Measurements from ENCODE around the gene PHACTR1.

Gene PHACTR1

DNA sequence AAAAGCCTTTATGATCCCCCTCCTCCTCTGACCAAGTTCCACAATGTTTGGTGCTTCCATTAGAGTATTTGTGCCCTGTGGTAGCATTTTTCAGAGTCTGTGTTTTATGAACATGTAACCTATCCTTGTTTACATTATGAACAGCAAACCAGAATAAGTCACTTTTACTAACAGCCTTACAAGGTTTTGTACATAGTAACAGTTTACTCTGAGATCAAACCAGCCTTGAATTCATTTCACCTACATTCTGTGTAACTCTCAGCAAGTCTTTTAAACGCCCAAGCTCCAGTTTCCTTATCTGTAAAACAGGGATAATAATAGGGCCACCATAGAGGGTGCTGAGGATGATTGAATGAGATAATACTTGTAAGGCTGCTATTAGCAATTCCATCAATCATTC is 175.0 kb downstream of the PHACTR1 start:
- in situ Hi-C loops (cut with MboI; ENCODE audit: low sequenced_read_pairs), result no loop called here

DNA sequence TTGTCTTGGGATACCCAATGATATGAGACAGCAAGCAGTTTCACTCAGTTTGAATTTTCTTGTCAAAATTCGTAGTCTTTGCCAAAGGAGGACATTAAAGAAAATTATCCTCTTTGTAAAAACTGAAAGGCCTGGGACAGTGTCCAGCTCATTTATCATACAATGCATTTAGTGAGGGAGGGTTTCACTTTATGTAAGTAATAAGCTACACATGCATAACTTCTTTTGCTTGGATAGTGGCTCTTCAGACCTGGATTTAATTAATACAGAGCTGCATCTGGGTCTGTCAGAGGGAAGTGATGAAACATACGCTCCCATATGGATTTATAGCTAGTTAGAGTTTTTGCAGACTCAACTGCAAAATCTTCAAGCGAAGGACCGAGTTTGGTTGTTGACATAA is 175.6 kb downstream of the PHACTR1 start:
- in situ Hi-C loops (cut with MboI; ENCODE audit: low sequenced_read_pairs), result no loop called here

DNA sequence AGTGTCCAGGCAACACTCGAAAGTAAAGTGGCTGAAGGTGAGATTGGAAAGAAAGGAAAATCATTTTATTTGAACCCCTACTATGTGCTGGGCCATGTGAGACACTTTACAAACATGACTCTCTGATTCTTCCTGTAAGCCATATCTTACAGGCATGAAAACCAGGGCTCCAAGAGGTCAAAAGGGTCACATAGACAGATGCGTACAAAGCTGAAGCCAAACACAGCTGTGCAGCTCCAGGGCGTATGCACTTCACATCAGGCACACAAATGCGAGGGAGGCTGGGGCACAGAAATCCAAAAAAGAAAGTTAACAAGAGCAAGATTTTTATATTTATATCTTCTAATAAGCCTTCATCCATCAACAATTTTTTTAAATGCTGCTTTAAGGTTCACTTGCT is 176.5 kb downstream of the PHACTR1 start:
- in situ Hi-C loops (cut with MboI; ENCODE audit: low sequenced_read_pairs), result no loop called here

DNA sequence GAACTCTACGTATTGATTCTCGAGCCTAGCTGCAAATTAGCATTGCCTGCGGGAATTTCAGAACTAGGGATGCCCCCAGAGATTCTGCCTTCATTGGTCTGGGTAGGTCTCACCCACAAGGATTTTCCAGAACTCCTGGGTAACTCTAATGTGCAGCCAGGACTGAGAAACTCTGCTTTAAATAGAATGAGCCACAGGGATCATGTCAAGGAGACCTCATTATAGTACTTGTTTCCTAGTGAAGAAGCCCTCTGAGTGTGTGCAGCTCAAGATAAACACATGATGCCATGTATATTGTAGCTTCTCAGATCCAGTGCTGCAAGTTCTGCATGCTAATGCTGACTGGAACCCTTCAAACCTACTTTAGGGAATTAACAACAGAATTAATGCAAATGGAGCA is 179.2 kb downstream of the PHACTR1 start:
- in situ Hi-C loops (cut with MboI; ENCODE audit: low sequenced_read_pairs), result no loop called here

DNA sequence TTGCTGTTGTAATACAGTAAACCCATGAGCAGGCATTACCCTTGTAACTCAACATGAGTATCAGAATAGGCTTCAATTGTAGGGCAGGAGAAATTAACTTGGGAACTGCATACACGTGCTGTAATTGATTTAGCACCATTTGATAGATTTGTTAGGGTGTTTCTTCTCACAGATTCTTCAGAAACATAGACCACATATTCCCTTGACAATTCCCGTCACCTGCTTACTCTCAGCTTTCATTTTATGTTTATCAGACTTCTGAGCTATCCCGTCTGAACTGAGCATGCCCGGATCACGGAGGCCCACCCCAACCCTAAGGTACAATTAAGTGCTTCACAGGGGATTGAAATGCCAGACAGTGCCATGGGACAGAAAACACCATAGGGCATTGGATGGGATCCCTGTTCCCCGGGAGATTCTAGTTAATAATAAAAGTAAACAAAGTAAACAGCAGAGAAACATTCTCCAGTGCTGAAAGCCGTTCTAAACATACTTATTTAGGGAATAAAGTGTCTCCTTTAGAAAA is 179.7 kb downstream of the PHACTR1 start:
- in situ Hi-C loops (cut with MboI; ENCODE audit: low sequenced_read_pairs), result no loop called here

DNA sequence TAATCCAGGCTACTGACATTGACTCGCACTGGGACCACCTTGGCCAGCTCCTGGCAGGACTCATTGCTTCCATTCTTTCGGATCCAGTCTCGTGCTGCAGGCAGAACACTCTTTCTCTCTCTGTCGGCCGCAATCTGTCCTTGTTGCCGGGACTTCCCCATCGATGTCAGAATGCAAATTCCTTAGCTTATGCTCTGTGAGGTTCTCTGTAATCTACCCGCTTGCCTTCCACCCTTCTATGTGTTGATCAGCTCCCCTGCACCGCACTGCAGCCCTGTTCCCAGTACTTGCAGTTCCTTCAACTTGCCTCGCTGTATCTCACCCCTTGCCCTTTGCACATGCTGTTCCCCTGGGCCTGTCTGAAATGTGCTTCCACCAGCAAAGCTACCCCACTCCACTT is 182.0 kb downstream of the PHACTR1 start:
- in situ Hi-C loops (cut with MboI; ENCODE audit: low sequenced_read_pairs), result no loop called here

DNA sequence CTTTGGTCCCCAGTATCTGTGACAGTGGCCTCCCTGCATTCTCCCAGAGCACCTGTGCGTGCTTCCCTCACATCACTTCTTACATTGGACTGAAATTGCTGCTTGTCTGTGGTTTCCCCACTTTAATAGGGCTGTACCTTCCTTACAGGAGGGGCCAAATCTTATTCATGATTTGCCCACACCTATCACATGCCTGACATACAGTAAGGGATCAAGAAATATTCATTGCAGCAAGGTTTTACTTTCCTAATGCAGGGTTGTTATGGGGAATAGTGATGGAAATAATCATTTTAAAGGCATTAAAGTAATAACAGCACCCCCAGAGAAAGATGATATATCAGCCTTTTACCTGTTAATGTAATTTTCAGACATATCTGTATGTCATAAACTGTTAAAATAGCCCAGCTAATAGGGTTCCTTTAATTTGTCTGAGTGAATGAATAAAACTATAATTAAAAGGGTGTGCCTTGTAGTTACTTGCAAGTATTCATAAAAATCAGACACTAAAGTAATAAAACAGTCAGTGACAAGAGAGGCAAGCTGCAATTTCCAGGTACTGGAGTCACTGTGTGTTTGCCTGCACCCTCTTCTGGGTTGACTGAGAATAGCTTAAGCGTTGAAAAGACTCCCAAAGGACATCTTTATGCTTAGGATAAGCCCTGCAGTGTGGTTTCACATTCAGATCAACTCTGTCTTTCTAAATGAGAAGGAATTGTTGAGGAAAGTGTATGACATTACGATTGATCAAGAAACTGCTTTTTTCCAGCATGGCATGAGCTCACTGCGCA is 182.7 kb downstream of the PHACTR1 start:
- in situ Hi-C loops (cut with MboI; ENCODE audit: low sequenced_read_pairs), result no loop called here

DNA sequence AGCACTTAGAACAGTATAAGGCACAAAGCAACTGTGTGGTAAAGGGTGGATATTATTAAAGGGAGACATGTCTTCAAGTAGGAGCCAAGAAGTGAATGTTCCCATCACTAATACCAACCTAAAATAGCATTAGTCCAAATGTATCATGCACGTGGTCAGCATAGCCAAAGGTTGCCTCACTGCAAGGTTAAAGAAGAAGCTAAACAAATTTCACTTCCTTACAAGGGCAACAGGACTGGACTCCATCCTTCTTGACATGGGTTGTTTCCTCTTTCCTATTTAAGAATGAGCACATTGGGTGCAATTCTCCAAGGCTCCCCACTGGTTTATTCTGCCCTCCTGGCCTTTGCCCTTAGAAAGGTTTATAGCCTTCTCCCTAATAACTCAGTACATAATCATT is 186.7 kb downstream of the PHACTR1 start:
- in situ Hi-C loops (cut with MboI; ENCODE audit: low sequenced_read_pairs), result loop anchor here (25.0 kb wide), 1 partner anchor 434 kb away; the partner anchor contains the start of gene TBC1D7

DNA sequence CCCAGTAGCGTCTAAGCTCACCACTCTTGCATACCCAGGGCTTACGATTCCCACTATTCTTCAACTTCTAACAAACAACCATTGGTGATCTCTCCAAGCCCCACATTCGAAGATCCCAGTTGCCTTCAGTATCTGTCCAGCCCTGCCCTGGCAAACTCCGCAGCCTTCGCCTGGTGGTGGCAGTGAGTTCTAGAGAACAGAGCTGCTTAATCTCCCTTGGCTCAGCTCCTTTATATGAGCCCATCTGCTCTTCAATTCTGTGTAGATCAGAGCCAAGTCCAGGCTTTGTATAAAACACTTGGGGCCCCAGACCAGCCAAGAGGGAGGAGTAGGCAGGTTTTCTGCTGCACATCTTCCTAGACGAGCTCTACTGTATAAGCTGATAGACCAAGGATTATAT is 193.3 kb downstream of the PHACTR1 start:
- in situ Hi-C loops (cut with MboI; ENCODE audit: low sequenced_read_pairs), result loop anchor here (25.0 kb wide), 1 partner anchor 427 kb away; the partner anchor contains the start of gene TBC1D7

DNA sequence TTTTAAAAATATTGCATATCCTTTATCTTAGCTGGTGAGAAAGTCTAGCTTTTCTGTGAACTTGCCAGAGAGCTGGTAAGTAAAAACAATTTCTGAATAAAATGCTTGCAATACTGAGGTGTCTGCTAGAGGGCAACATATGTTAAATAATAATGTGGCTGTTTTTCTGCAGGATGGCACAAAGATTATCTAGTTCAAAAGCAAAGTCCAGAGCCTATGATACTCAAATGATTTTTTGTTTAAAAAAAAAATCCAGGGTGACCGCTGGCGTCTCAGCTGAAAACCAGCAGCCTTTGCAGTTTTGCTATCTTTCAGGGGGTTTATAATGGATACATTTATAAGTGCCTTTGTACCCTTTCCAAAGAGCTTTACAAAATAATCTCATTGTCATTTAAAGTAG is 194.9 kb downstream of the PHACTR1 start:
- in situ Hi-C loops (cut with MboI; ENCODE audit: low sequenced_read_pairs), result loop anchor here (25.0 kb wide), 1 partner anchor 426 kb away; the partner anchor contains the start of gene TBC1D7

DNA sequence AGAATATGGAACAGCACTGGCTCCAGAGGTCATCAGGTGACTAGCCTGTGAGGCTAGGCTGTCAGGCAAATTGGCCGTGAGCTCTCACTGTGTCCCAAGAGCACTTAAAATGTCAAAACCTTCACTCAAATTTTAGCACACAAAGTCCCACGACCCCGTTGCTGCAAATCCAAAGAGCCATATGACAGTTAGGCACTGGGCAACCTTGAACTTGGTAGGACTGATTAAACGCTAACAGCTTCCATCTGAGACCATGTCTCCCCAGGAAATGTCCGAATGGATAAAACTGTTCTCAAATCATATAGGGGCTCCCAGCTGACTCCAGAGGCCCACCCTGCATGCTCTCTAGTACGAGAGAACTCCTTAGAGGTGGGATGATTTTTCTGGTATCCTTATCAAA is 196.6 kb downstream of the PHACTR1 start:
- in situ Hi-C loops (cut with MboI; ENCODE audit: low sequenced_read_pairs), result loop anchor here (25.0 kb wide), 1 partner anchor 424 kb away; the partner anchor contains the start of gene TBC1D7

DNA sequence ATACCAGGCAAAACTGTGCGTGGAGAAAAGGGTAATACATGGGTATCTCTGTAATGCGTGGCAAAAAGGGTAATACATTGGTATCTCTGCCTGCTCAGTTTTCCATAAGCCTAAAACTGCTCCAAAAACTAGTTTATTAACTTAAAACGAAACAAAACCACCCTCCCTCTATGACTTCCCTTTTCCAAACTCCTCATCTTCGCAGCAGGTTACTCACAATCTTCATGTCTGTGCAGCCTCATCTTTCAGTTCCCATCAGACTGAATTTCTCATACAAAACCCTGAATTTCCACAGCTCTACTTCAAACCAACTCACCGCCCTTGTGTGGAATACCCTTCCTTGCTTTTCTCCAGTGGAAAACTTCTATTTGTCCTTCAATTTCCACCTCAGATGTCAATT is 199.4 kb downstream of the PHACTR1 start:
- in situ Hi-C loops (cut with MboI; ENCODE audit: low sequenced_read_pairs), result loop anchor here (25.0 kb wide), 1 partner anchor 421 kb away; the partner anchor contains the start of gene TBC1D7

DNA sequence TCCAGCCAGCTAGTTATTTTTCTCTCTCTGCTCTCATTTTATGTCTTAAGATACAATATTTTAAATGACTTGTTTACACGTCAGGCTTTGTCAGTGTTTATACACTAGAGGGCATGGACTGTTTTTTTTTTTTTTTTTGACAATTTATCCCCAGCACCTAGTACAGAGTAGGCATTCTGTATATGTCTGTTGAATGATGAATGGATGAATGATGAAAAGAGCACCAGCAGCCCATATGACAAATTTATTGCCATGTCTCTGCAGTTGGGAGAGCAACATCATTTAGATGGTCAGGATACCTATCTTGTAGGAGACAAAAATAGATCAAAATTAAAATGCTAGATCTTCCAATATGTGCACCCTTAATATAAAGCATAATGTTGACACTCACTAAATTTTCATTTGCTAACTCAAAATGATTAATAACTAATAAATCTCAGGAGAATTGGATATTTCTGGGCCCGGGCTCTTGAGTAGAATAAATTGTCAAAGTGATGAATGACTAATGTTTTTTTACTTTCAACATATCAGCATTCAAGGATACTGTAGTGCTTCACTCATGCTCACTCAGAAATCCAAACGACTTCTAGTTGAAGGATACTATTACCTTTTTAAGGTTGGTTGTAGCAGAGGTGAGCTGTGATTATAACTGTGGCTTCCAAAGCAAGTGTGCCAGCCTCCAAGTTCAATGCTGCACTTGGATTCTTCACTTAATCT is 200.0 kb downstream of the PHACTR1 start:
- in situ Hi-C loops (cut with MboI; ENCODE audit: low sequenced_read_pairs), result loop anchor here (25.0 kb wide), 1 partner anchor 421 kb away; the partner anchor contains the start of gene TBC1D7

DNA sequence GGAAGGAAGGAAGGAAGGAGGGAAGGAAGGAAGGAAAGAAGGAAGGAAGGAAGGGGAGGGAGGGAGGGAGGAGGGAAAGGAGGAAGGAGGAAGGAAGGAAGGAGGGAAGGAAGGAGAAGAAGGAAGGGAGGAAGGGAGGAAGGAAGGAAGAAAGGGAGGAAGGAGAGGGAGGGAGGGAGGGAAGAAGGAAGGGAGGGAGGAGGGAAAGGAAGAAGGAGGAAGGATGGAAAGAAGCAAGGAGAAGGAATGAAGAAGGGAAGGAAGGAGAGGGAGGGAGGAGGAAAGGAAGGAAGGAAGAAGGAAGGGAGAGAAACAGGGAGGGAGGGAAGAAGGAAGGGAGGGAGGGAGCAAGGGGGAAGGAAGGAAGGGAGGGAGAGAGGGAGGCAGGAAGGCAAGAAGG is 204.9 kb downstream of the PHACTR1 start:
- in situ Hi-C loops (cut with MboI; ENCODE audit: low sequenced_read_pairs), result loop anchor here (25.0 kb wide), 1 partner anchor 416 kb away; the partner anchor contains the start of gene TBC1D7

DNA sequence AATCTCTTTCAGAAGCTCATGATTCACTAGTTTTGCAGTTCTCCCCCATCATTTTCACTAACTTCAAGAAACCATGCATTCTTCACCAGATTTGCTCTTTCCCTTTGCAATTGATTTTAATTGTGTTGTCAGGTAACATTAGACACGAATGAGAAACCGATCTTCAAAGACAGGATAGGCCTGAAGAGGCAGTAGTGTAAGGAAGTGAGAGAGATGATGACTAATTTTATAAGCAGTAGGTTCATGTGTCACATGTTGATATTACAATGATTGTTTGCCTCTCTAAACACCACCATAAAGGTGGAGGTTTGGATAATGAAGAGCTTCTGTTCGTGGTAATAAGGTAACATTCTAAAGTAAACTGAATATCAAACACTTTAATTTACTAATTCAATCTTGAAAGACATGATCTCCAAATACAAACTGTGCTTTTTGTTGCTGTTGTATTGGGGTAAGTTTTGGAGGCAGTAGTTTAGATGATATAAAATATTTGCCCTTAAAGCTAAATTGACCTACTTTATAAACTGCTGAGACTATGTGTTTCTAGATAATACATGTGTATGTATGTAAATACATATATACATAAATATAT is 207.2 kb downstream of the PHACTR1 start:
- in situ Hi-C loops (cut with MboI; ENCODE audit: low sequenced_read_pairs), result loop anchor here (25.0 kb wide), 1 partner anchor 414 kb away; the partner anchor contains the start of gene TBC1D7

DNA sequence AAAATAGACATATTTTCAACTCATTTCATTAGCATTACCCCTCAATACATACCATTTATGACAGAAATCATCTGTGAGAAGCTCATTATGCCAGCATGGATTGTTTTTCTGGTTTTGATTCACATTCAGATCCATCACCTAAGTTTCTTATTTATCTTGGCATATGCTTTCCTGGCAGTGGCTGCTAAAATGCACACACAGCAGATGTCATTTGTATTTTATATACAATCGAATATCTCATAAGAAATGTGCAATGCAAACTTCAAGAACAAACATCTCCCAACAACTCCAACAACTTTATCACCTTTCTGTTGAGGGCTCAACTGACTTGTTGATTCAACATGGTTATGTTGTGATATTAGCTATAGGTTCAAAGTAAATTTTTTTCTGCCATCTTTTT is 208.3 kb downstream of the PHACTR1 start:
- in situ Hi-C loops (cut with MboI; ENCODE audit: low sequenced_read_pairs), result loop anchor here (25.0 kb wide), 1 partner anchor 412 kb away; the partner anchor contains the start of gene TBC1D7

DNA sequence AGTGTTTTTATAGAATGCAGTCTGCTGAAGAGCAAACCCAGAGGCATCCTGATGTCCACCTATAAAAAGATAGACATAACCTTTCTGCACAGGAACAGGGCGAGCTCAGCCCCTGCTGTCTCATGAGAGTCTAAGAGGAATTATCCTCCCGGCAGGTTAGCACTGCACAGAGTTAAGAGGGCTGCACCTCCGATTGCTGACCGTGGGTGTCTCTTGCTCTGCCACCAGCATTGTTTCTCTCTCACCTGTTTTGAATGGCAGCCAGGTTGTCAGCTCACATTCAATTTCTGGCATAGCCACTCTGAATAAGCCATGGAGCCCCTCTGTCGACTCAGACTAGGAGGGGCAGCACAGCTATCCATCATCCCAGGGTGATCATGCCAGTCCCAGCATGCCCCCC is 211.2 kb downstream of the PHACTR1 start:
- in situ Hi-C loops (cut with MboI; ENCODE audit: low sequenced_read_pairs), result no loop called here

DNA sequence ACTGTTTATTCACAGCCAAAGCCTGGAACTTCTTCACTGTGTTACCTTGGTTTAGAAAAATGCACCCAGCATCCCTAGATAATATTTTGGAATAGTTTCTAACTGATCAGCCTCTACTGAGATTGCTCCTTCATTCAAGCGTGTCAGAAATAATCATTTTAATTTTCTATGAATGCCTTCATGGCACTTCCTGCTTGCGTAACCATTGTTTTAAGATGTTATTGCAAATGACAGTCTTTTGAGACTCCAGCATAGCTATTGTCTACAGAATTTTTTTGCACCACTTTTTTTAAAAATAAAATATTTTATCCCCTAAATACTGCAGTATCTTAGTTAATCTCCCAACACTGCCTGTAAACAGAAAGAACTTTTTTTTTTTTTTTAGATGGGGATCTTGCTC is 213.1 kb downstream of the PHACTR1 start:
- in situ Hi-C loops (cut with MboI; ENCODE audit: low sequenced_read_pairs), result no loop called here

DNA sequence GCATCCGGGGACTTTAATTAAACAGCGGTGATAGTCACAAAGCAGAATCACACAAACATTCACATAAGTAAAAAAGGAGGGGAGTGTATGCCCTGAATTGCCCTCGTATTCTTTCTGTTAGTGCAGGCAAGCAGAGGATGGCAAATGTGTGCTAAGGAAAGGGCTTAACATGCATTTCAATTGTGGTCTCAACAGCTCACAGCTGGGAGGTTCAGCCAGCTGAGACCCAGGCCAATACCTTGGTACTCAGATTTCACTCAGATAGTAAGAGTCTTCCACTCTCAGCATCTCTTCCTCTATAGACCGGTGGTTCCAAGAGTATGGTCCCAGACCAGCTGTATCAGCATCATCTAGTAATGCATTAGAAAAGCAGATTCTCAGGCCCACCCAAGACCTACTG is 215.1 kb downstream of the PHACTR1 start:
- in situ Hi-C loops (cut with MboI; ENCODE audit: low sequenced_read_pairs), result no loop called here

DNA sequence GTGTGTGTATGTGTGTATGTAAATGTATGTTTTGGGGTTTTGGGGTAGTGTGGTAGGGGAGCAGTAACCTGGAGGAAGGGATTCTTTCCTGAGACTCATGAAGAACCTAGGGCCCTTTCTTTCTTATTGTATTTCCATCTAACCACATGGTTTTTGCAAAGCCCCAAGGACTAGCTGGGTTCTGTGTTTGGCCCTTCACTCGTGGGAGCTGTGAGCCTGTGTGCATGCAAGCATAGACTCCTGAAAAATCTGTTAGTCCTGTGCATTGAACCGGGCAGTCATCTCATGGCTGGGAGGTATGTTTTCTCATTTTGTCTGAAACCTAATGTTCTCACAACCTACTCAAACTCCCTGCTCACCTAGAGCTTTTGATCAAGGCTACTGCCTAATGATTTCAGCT is 219.1 kb downstream of the PHACTR1 start:
- in situ Hi-C loops (cut with MboI; ENCODE audit: low sequenced_read_pairs), result no loop called here

DNA sequence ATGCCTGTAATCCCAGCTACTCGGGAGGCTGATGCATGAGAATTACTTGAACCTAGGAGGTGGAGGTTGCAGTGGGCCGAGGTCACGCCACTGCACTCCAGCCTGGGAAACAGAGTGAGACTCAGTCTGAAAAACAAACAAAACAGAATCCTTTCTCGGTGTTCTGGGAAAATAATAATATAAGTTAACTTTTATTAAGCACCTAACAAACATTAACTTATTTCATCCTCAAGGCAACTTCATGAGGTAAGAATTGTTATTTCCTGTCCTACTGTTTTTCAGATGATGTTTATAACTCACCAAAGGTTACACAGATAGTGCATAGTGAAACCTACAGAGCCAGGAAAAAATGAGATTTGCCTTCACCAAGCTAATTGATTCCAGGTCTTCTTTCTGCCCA is 221.4 kb downstream of the PHACTR1 start:
- in situ Hi-C loops (cut with MboI; ENCODE audit: low sequenced_read_pairs), result no loop called here
